ENCODE measurements around the gene RNF26.

The RNF26 gene

GRCh38 chr11:119363081-119363850 is 28.9 kb downstream of the RNF26 start:
- DNase-seq, result peak in 6 of 42 donors; percentile 47 to 69 (median 52)
- intact Hi-C loops (cut with DNase I), result no loop called here

GRCh38 chr11:119363851-119364590 is 29.7 kb downstream of the RNF26 start:
- peak in 41 of 42 donors; percentile 69 to 94 (median 86) for DNase-seq
- intact Hi-C loops (cut with DNase I), result no loop called here

- intact Hi-C loops (cut with DNase I), result no loop called here
- peak in 3 of 42 donors; percentile 26 to 61 (median 52) for DNase-seq
Observed at GRCh38 chr11:119365071-119365591, 30.8 kb downstream of the RNF26 start.

GRCh38 chr11:119366690-119367620 is 32.6 kb downstream of the RNF26 start:
- intact Hi-C loops (cut with DNase I), result no loop called here
- peak in 3 of 42 donors; percentile 20 to 55 (median 25) for DNase-seq

- DNase-seq, result peak in 3 of 42 donors; percentile 17 to 51 (median 20)
- intact Hi-C loops (cut with DNase I), result no loop called here
Observed at GRCh38 chr11:119367661-119368120, 33.4 kb downstream of the RNF26 start.

- intact Hi-C loops (cut with DNase I), result no loop called here
- DNase-seq, result peak in 25 of 42 donors; percentile 29 to 87 (median 68)
Observed at GRCh38 chr11:119368121-119369034, 34.1 kb downstream of the RNF26 start.

- intact Hi-C loops (cut with DNase I), result no loop called here
- DNase-seq, result peak in 2 of 42 donors; percentile 12 to 25
Observed at GRCh38 chr11:119369132-119369925, 35.0 kb downstream of the RNF26 start.

GRCh38 chr11:119370486-119371046 is 36.2 kb downstream of the RNF26 start:
- peak in 2 of 42 donors; percentile 33 to 43 for DNase-seq
- intact Hi-C loops (cut with DNase I), result loop anchor here (5.0 kb wide), 1 partner anchor 33 kb away; no protein-coding TSS in a partner anchor

- intact Hi-C loops (cut with DNase I), result loop anchor here (5.0 kb wide), 1 partner anchor 34 kb away; no protein-coding TSS in a partner anchor
- DNase-seq, result peak in 1 of 42 donors; percentile 26
Observed at GRCh38 chr11:119371067-119371601, 36.8 kb downstream of the RNF26 start.

GRCh38 chr11:119371778-119372182 is 37.5 kb downstream of the RNF26 start:
- peak in 30 of 42 donors; percentile 35 to 85 (median 68) for DNase-seq
- intact Hi-C loops (cut with DNase I), result loop anchor here (5.0 kb wide), 1 partner anchor 34 kb away; no protein-coding TSS in a partner anchor

- intact Hi-C loops (cut with DNase I), result loop anchor here (5.0 kb wide), 1 partner anchor 35 kb away; no protein-coding TSS in a partner anchor
- DNase-seq, result peak in 1 of 42 donors; percentile 30
Observed at GRCh38 chr11:119372260-119373058, 38.1 kb downstream of the RNF26 start.

GRCh38 chr11:119373059-119373920 is 39.0 kb downstream of the RNF26 start:
- peak in 2 of 42 donors; percentile 10 to 28 for DNase-seq
- intact Hi-C loops (cut with DNase I), result loop anchor here (5.0 kb wide), 1 partner anchor 36 kb away; no protein-coding TSS in a partner anchor

GRCh38 chr11:119373921-119374631 is 39.7 kb downstream of the RNF26 start:
- intact Hi-C loops (cut with DNase I), result loop anchor here (5.0 kb wide), 1 partner anchor 37 kb away; no protein-coding TSS in a partner anchor
- DNase-seq, result peak; percentile 75 to 96 (median 89)

All from head of caudate nucleus (tissue), 42 donors.